B cell (primary cell): ENCODE results near the gene PMF1. TPM values are rescaled to one million over a fixed set of nuclear protein-coding genes. Genes with fewer than 3 reads are reported as not detected.

Experiments used
- ATAC-seq: fragments of 200-7000 bp; cut with Tn5 transposase; one replicate; pipeline ENCODE4 v1.10.0; 2021; ENCODE audit warnings: low read depth, mild to moderate bottlenecking, moderate number of reproducible peaks, moderate library complexity
- CTCF ChIA-PET: fragments of 350-600 bp; sonication (Branson Sonifier 250); formaldehyde crosslinking; loops from one replicate; lab custom pipeline; 2021; ENCODE audit warnings: antibody characterized with exemption, inconsistent platforms; lab: Charles Lee
- POLR2A ChIA-PET: fragments of 350-600 bp; sonication (Branson Sonifier 250); formaldehyde crosslinking; loops from one replicate; lab custom pipeline; 2021; ENCODE audit warnings: antibody characterized with exemption; lab: Charles Lee
- DNase-seq: peaks from one replicate; pipeline ENCODE4 v3.0.0; 2013
- H2AFZ ChIP-seq: 2 replicates; pipeline ENCODE4 v1.6.1; 2012; ENCODE audit warnings: mild to moderate bottlenecking, low read depth, low read length; ENCODE audit not compliant: insufficient read depth, poor library complexity, severe bottlenecking
- H3K27ac ChIP-seq, 2 donors: 1 replicate in 1 of 2; 2 replicates in 1 of 2; pipeline ENCODE4 v1.5.1; 2012 to 2013; ENCODE audit warnings: low read length in 2 of 2, mild to moderate bottlenecking in 2 of 2, moderate library complexity in 1 of 2
- H3K27me3 ChIP-seq, 4 experiments: fragments of 200-600 bp in 1 of 4; sonication (generic) in 1 of 4; replicated peaks in 1 of 4; 1 replicate in 2 of 4; 2 replicates in 2 of 4; pipeline versions ENCODE4 v1.6.1 to v1.7.0; 2013 to 2016; ENCODE audit warnings: low read length in 3 of 4, mild to moderate bottlenecking in 2 of 4, mixed read lengths in 1 of 4, moderate library complexity in 1 of 4; ENCODE audit not compliant: insufficient read depth in 4 of 4, control insufficient read depth in 3 of 4; ENCODE audit errors: control extremely low read depth in 1 of 4
- H3K36me3 ChIP-seq, 2 experiments: replicated peaks in 1 of 2; 1 replicate in 1 of 2; 2 replicates in 1 of 2; pipeline versions ENCODE4 v1.6.1 to v1.7.1; 2013; ENCODE audit warnings: low read length in 1 of 2; ENCODE audit not compliant: insufficient read depth in 2 of 2, control insufficient read depth in 1 of 2; ENCODE audit errors: control extremely low read depth in 1 of 2, extremely low read depth in 1 of 2
- H3K4me1 ChIP-seq, 2 donors: fragments of 200-600 bp in 1 of 2; sonication (generic) in 1 of 2; 1 replicate in 1 of 2; 2 replicates in 1 of 2; pipeline versions ENCODE4 v1.5.1 to v1.6.1; 2013 to 2017; ENCODE audit warnings: low read length in 2 of 2; ENCODE audit not compliant: control insufficient read depth in 2 of 2, insufficient read depth in 2 of 2
- H3K4me2 ChIP-seq: replicated peaks from 2 replicates; pipeline ENCODE3; 2012; ENCODE audit warnings: mild to moderate bottlenecking, low read depth, low read length; ENCODE audit not compliant: poor library complexity, severe bottlenecking
- H3K4me3 ChIP-seq, 5 experiments: fragments of 200-600 bp in 1 of 5; sonication (generic) in 1 of 5; 1 replicate in 3 of 5; 2 replicates in 2 of 5; pipeline versions ENCODE4 v1.5.1 to v1.7.0; 2011 to 2016; ENCODE audit warnings: low read length in 4 of 5, mild to moderate bottlenecking in 4 of 5, low read depth in 2 of 5, control low read depth in 1 of 5, moderate library complexity in 1 of 5; ENCODE audit not compliant: insufficient read depth in 1 of 5; ENCODE audit errors: control extremely low read depth in 1 of 5, extremely low read depth in 1 of 5
- H3K79me2 ChIP-seq: fragments of 200-600 bp; sonication (generic); one replicate; pipeline ENCODE4 v1.6.0; 2016; ENCODE audit warnings: low read length; ENCODE audit not compliant: control insufficient read depth, insufficient read depth
- H3K9ac ChIP-seq: fragments of 200-600 bp; sonication (generic); 2 replicates; pipeline ENCODE4 v1.6.1; 2017; ENCODE audit warnings: mild to moderate bottlenecking, low read length, moderate library complexity
- H3K9me3 ChIP-seq, 3 donors: one replicate each; pipeline versions ENCODE4 v1.6.1 to v1.7.1; 2013; ENCODE audit warnings: low read length in 2 of 3; ENCODE audit not compliant: control insufficient read depth in 2 of 3, insufficient read depth in 1 of 3; ENCODE audit errors: control extremely low read depth in 1 of 3
- H4K20me1 ChIP-seq: 2 replicates; pipeline ENCODE4 v1.6.0; 2012; ENCODE audit warnings: mild to moderate bottlenecking, low read length; ENCODE audit not compliant: insufficient read depth, control insufficient read depth, poor library complexity, severe bottlenecking
- H3K27ac Mint-ChIP-seq: one replicate; pipeline ENCODE4 v1.8.0; 2021; ENCODE audit warnings: mixed read lengths
- H3K27me3 Mint-ChIP-seq: one replicate; pipeline ENCODE4 v1.8.0; 2021; ENCODE audit warnings: mixed read lengths
- H3K4me1 Mint-ChIP-seq: one replicate; pipeline ENCODE4 v1.8.0; 2021; ENCODE audit warnings: mixed read lengths
- H3K4me3 Mint-ChIP-seq: one replicate; pipeline ENCODE4 v1.8.0; 2021; ENCODE audit warnings: mixed read lengths
- H3K9me3 Mint-ChIP-seq: one replicate; pipeline ENCODE4 v1.8.0; 2022; ENCODE audit warnings: mixed read lengths; ENCODE audit not compliant: insufficient read depth
- EZH2 ChIP-seq: IDR thresholded peaks from 2 replicates; pipeline ENCODE4 v1.6.1; 2012; ENCODE audit warnings: borderline replicate concordance, low read depth, mild to moderate bottlenecking, moderate library complexity, low read length; ENCODE audit not compliant: insufficient read depth, poor library complexity, severe bottlenecking
- WGBS: methylation state at CpG from one replicate; pipeline ENCODE4 v1.1.5; 2013; ENCODE audit warnings: missing lambda C conversion rate; ENCODE audit not compliant: insufficient coverage; 5-methylcytosine and 5-hydroxymethylcytosine counted together
- intact Hi-C: fragments of 100-400 bp; cut with micrococcal nuclease; formaldehyde crosslinking; loops from one replicate; pipeline ENCODE4 v1.10.0; 2022
- polyA plus RNA-seq: library from polyadenylated mRNA; depleted of rRNA; stranded (reverse); fragments of >200 nt; gene quantifications from 2 replicates; pipeline ENCODE4 v1.2.3, GENCODE V29; 2012
- total RNA-seq, 2 donors: library from RNA; stranded (reverse); fragments of 120-200 nt in 1 of 2; gene quantifications; 1 replicate in 1 of 2; 2 replicates in 1 of 2; pipeline versions ENCODE4 v1.2.3 to v1.2.4, GENCODE V29; 2013 to 2022
- TF ChIP-seq, protein P1 (sequence below): fragments of 200-600 bp; IDR thresholded peaks from one replicate; pipeline ENCODE4 v1.8.0; 2022; ENCODE audit warnings: antibody characterized with exemption, mild to moderate bottlenecking

Gene PMF1
- total and polyA plus RNA-seq, 2 donors (not counting 1 experiment from before 2014, with no cell fraction given): 58.3 to 101 TPM

DNA sequence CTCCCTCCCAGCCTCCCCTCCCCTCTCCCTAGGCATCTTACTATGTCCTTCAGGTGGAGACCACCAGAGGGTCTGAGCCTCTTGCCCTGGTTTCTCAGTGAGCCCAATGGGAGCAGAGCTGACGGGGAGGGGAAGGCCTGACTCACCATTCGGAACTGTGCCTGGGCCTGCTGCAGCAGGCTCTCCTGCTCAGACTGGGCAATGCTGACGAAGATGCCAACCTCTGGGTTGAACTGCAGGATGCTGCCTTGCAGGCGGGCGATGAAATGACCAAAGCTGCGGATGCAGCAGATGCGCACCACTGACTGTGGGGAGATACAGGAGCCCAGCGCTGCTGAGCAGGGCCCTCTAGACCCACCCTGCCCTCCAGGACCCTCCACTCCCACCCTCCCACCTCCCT, 46.1 kb downstream of the PMF1 start:
- H2AFZ ChIP-seq: no peak overlapping the region
- Mint-ChIP-seq H3K4me1 (no peaks in the 10 kb centered on the region), H3K9me3 (no peaks in the 10 kb centered on the region), H3K4me3 (no peak overlapping the region), H3K27me3 (no peaks in the 10 kb centered on the region), H3K27ac (no peak overlapping the region)
- H3K4me2 ChIP-seq: no peak overlapping the region
- H3K4me3 ChIP-seq: no peak overlapping the region
- TF ChIP-seq EZH2: no peak
- TF ChIP-seq, protein P1, sequence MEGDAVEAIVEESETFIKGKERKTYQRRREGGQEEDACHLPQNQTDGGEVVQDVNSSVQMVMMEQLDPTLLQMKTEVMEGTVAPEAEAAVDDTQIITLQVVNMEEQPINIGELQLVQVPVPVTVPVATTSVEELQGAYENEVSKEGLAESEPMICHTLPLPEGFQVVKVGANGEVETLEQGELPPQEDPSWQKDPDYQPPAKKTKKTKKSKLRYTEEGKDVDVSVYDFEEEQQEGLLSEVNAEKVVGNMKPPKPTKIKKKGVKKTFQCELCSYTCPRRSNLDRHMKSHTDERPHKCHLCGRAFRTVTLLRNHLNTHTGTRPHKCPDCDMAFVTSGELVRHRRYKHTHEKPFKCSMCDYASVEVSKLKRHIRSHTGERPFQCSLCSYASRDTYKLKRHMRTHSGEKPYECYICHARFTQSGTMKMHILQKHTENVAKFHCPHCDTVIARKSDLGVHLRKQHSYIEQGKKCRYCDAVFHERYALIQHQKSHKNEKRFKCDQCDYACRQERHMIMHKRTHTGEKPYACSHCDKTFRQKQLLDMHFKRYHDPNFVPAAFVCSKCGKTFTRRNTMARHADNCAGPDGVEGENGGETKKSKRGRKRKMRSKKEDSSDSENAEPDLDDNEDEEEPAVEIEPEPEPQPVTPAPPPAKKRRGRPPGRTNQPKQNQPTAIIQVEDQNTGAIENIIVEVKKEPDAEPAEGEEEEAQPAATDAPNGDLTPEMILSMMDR: no peak
- ChIA-PET POLR2A (no interaction called here), CTCF (no interaction called here)
- no peaks in the 10 kb centered on the region for H3K27me3 ChIP-seq
- H3K9me3 ChIP-seq: no peaks in the 10 kb centered on the region
- H3K27ac ChIP-seq: no peak overlapping the region
- no peaks in the 10 kb centered on the region for H4K20me1 ChIP-seq
- no peaks in the 10 kb centered on the region for H3K79me2 ChIP-seq
- peaks cover 4 to 76% of the 10 kb centered on the region in 2 experiments for H3K36me3 ChIP-seq
- no peak for DNase-seq
- H3K4me1 ChIP-seq: no peaks in the 10 kb centered on the region
- H3K9ac ChIP-seq: no peak overlapping the region
- WGBS: 92% methylated on average over 6 of the region's 8 CpGs
- intact Hi-C loops: no loop called here
- ATAC-seq: no peak

DNA sequence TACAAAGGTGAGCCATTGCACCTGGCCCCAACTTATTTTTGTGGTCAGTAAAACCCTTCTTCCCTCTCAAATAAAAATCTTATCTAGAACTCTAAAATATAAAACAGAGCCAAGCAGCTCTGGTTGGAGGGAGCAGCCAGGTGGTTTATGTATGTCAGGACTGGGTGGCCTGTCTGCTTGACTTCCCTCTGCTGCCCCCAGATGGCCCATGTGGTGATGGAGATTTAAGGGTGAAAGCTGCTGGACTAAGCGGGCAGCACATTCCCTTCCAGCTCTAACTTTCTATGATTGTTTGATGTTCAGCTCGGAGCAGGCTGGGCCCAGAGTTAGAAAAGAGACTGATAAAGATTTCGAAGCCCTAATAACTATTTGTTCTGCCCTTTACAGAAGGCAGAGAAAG, 47.0 kb downstream of the PMF1 start:
- no peaks in the 10 kb centered on the region for H3K4me1 ChIP-seq
- intact Hi-C loops: no loop called here

More for the DNA sequence above, 47.0 kb downstream of the PMF1 start:
- Histone ChIP-seq H3K9me3 (no peaks in the 10 kb centered on the region), H3K9ac (no peak overlapping the region), H3K36me3 (peaks cover 4 to 75% of the 10 kb centered on the region in 2 experiments), H2AFZ (no peak overlapping the region), H3K79me2 (no peaks in the 10 kb centered on the region), H3K27me3 (no peaks in the 10 kb centered on the region), H3K4me2 (no peak overlapping the region), H3K27ac (no peak overlapping the region), H3K4me3 (no peak overlapping the region), H4K20me1 (no peaks in the 10 kb centered on the region)
- ATAC-seq: no peak
- no CpG with 5 or more reads among the region's 3 CpGs for WGBS
- no peaks in the 10 kb centered on the region for H3K27me3 Mint-ChIP-seq
- TF ChIP-seq EZH2: no peak
- TF ChIP-seq, protein P1: no peak
- H3K4me3 Mint-ChIP-seq: no peak overlapping the region
- no peak for DNase-seq
- no peak overlapping the region for H3K27ac Mint-ChIP-seq
- no peaks in the 10 kb centered on the region for H3K4me1 Mint-ChIP-seq
- H3K9me3 Mint-ChIP-seq: no peaks in the 10 kb centered on the region
- ChIA-PET CTCF (no interaction called here), POLR2A (no interaction called here)
